ENCODE results near the gene SYT14.

- TF ChIP-seq CTCF (IDR thresholded peaks at IDR 0.05) (no peak), USF1 (CRISPR knock-in tag; IDR thresholded peaks at IDR 0.05) (no peak), RELA (CRISPR knock-in tag; IDR thresholded peaks at IDR 0.05; ENCODE audit: borderline replicate concordance) (no peak), NR2C2 (CRISPR knock-in tag; IDR thresholded peaks at IDR 0.05) (no peak), ZNF423 (CRISPR knock-in tag; IDR thresholded peaks at IDR 0.05) (no peak)
Observed at GRCh38 chr1:209959623-209960022, 21.6 kb downstream of the SYT14 start.

Measured in WTC11 (cell line).